ENCODE measurements around the gene MICU2.

Gene MICU2

GRCh38 chr13:21538753-21539152 lies 65.2 kb downstream of the MICU2 start:
- TF ChIP-seq REST (IDR thresholded peaks at IDR 0.05; ENCODE audit: insufficient read depth in 1 of 2, low read depth in 2 of 2, low read length in 2 of 2) = no peak
- no peak for TF ChIP-seq TAF1 (IDR thresholded peaks at IDR 0.05; ENCODE audit: borderline replicate concordance, insufficient read depth, low read length)
- no peak for TF ChIP-seq SIN3A (IDR thresholded peaks at IDR 0.05; ENCODE audit: borderline replicate concordance, insufficient read depth, low read length)
- TF ChIP-seq POLR2AphosphoS5 (IDR thresholded peaks at IDR 0.05; ENCODE audit: low read depth, low read length) = no peak
- TF ChIP-seq FOXP2 (optimal IDR thresholded peaks at IDR 0.05; ENCODE audit: borderline replicate concordance, extremely low read depth, extremely low read length, insufficient read depth) = no peak

DNA sequence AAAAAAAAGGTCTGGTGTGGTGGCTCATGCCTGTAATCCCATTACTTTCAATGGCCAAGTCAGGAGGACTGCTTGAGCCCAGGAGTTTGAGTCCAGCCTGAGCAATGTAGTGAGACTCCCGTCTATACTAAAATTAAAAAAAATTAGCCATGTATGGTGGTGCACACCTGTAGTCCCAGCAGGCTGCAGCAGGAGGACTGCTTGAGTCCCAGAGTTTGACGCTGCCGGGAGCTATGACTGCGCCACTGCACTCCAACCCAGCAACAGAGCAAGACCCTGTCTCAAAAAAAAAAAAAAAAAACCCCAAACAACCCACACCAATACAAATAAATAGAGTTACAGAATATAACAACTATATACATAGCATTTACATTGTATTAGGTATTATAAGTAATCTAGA lies 65.7 kb downstream of the MICU2 start:
- TF ChIP-seq SIN3A (IDR thresholded peaks at IDR 0.05; ENCODE audit: borderline replicate concordance, insufficient read depth, low read length) = no peak
- TF ChIP-seq POLR2AphosphoS5 (IDR thresholded peaks at IDR 0.05; ENCODE audit: low read depth, low read length) = no peak
- no peak for TF ChIP-seq TAF1 (IDR thresholded peaks at IDR 0.05; ENCODE audit: borderline replicate concordance, insufficient read depth, low read length)
- TF ChIP-seq REST (IDR thresholded peaks at IDR 0.05; ENCODE audit: insufficient read depth in 1 of 2, low read depth in 2 of 2, low read length in 2 of 2) = no peak
- TF ChIP-seq FOXP2 (optimal IDR thresholded peaks at IDR 0.05; ENCODE audit: borderline replicate concordance, extremely low read depth, extremely low read length, insufficient read depth) = no peak

DNA sequence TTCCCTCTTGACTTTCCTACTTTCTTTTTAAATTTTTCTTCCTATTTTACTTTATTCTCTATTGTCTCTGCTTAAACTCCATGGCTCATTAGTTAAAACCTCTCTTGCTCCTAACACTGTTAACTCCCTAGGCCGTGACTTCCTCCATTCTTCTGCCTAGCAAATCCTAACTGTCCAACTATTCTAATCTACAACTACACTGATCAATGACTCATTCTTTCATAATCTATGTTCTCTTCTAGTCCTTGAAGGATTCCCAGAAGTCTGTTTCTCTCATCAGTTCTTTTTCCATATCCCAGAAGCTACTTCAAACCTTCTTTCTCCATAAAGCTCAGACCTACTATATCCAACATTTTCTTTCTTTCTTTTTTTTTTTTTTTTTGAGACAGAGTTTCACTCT lies 66.9 kb downstream of the MICU2 start:
- no peak for TF ChIP-seq FOXP2 (optimal IDR thresholded peaks at IDR 0.05; ENCODE audit: borderline replicate concordance, extremely low read depth, extremely low read length, insufficient read depth)
- no peak for TF ChIP-seq TAF1 (IDR thresholded peaks at IDR 0.05; ENCODE audit: borderline replicate concordance, insufficient read depth, low read length)
- no peak for TF ChIP-seq REST (IDR thresholded peaks at IDR 0.05; ENCODE audit: insufficient read depth in 1 of 2, low read depth in 2 of 2, low read length in 2 of 2)
- TF ChIP-seq POLR2AphosphoS5 (IDR thresholded peaks at IDR 0.05; ENCODE audit: low read depth, low read length) = no peak
- no peak for TF ChIP-seq SIN3A (IDR thresholded peaks at IDR 0.05; ENCODE audit: borderline replicate concordance, insufficient read depth, low read length)

DNA sequence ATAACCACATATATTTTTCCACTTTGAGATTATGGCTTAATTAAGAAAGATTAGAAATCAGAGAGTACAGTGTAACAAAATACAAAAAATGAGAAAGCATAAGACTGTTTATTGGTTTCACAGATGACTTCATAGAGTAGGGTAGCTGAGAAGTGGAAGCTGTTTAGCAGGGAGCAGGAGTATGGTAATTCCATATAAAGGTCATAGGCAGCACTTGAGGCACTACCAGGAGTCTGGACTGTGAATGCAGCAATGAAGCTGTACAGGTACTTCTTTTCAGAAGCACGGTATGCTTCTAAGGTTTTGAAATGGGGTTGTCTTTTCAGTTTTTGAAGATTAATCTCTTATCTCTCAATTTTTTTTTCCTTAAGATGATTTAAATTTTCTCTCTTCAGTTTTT lies 69.2 kb downstream of the MICU2 start:
- TF ChIP-seq FOXP2 (optimal IDR thresholded peaks at IDR 0.05; ENCODE audit: borderline replicate concordance, extremely low read depth, extremely low read length, insufficient read depth) (no peak), SIN3A (IDR thresholded peaks at IDR 0.05; ENCODE audit: borderline replicate concordance, insufficient read depth, low read length) (no peak), TAF1 (IDR thresholded peaks at IDR 0.05; ENCODE audit: borderline replicate concordance, insufficient read depth, low read length) (no peak)

- TF ChIP-seq POLR2AphosphoS5 (IDR thresholded peaks at IDR 0.05; ENCODE audit: low read depth, low read length) (no peak), TAF1 (IDR thresholded peaks at IDR 0.05; ENCODE audit: borderline replicate concordance, insufficient read depth, low read length) (no peak), REST (IDR thresholded peaks at IDR 0.05; ENCODE audit: insufficient read depth in 1 of 2, low read depth in 2 of 2, low read length in 2 of 2) (no peak), FOXP2 (optimal IDR thresholded peaks at IDR 0.05; ENCODE audit: borderline replicate concordance, extremely low read depth, extremely low read length, insufficient read depth) (no peak), SIN3A (IDR thresholded peaks at IDR 0.05; ENCODE audit: borderline replicate concordance, insufficient read depth, low read length) (no peak)
These were observed 72.5 kb downstream of the MICU2 start for GRCh38 chr13:21531455-21531854.

Measured in PFSK-1 (cell line).